HFFc6 (cell line): ENCODE measurements around the gene METTL1. TPM values are rescaled to one million over a fixed set of nuclear protein-coding genes. Genes with fewer than 3 reads are reported as not detected.

Experiments used
- DNase-seq: peaks from one replicate; pipeline ENCODE4 v3.0.0-alpha.2; 2018
- H3K27ac Mint-ChIP-seq: 2 replicates; pipeline ENCODE4 v1.8.0; 2020; ENCODE audit warnings: mild to moderate bottlenecking, mixed read lengths
- H3K27me3 Mint-ChIP-seq: 2 replicates; pipeline ENCODE4 v1.8.0; 2021; ENCODE audit warnings: mild to moderate bottlenecking, moderate library complexity, mixed read lengths; ENCODE audit not compliant: insufficient read depth
- H3K36me3 Mint-ChIP-seq: 2 replicates; pipeline ENCODE4 v1.8.0; 2021; ENCODE audit warnings: low read depth, mixed read lengths
- H3K4me1 Mint-ChIP-seq: 2 replicates; pipeline ENCODE4 v1.8.0; 2020; ENCODE audit warnings: low read depth, mixed read lengths
- H3K4me3 Mint-ChIP-seq: 2 replicates; pipeline ENCODE4 v1.8.0; 2020; ENCODE audit warnings: mild to moderate bottlenecking, moderate library complexity, mixed read lengths
- H3K9me3 Mint-ChIP-seq: 2 replicates; pipeline ENCODE4 v1.8.0; 2020; ENCODE audit warnings: mild to moderate bottlenecking, mixed read lengths
- total RNA-seq, 6 experiments: library from RNA; stranded (reverse); fragmentation: NEBNext Ultra II Directional; extraction: Animal tissue kit (Norgen Biotek cat#: 25700); gene quantifications; 2 replicates in 1 of 6; 3 replicates in 5 of 6; pipeline ENCODE4 v1.2.3, GENCODE V29; 2021
- TF ChIP-seq, protein P1 (sequence below): fragments of 200-600 bp; sonication (generic); IDR thresholded peaks from 2 replicates; pipeline ENCODE4 v1.5.0; 2021; ENCODE audit warnings: antibody characterized with exemption, mild to moderate bottlenecking

The METTL1 gene
- total RNA-seq, 6 experiments from 2014 or later, result 30.0 to 41.8 (median 36.0) TPM

- TF ChIP-seq, protein P1, sequence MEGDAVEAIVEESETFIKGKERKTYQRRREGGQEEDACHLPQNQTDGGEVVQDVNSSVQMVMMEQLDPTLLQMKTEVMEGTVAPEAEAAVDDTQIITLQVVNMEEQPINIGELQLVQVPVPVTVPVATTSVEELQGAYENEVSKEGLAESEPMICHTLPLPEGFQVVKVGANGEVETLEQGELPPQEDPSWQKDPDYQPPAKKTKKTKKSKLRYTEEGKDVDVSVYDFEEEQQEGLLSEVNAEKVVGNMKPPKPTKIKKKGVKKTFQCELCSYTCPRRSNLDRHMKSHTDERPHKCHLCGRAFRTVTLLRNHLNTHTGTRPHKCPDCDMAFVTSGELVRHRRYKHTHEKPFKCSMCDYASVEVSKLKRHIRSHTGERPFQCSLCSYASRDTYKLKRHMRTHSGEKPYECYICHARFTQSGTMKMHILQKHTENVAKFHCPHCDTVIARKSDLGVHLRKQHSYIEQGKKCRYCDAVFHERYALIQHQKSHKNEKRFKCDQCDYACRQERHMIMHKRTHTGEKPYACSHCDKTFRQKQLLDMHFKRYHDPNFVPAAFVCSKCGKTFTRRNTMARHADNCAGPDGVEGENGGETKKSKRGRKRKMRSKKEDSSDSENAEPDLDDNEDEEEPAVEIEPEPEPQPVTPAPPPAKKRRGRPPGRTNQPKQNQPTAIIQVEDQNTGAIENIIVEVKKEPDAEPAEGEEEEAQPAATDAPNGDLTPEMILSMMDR, result no peak
- peaks cover 10% of the 10 kb centered on the region for H3K36me3 Mint-ChIP-seq
- no peak overlapping the region for H3K4me3 Mint-ChIP-seq
- peaks cover 32% of the 10 kb centered on the region for H3K27me3 Mint-ChIP-seq
- no peak for DNase-seq
- peaks cover 30% of the 10 kb centered on the region for H3K4me1 Mint-ChIP-seq
- H3K9me3 Mint-ChIP-seq, result peaks cover 3% of the 10 kb centered on the region; the same call in 1 of the 2 replicates
- H3K27ac Mint-ChIP-seq, result no peak overlapping the region
Measured at GRCh38 chr12:57741413-57741789, 30.5 kb downstream of the METTL1 start.

GRCh38 chr12:57740656-57741412 is 31.1 kb downstream of the METTL1 start:
- TF ChIP-seq, protein P1, result no peak
- H3K36me3 Mint-ChIP-seq, result peaks cover 4% of the 10 kb centered on the region; the same call in 1 of the 2 replicates
- peaks cover 35% of the 10 kb centered on the region for H3K27me3 Mint-ChIP-seq
- H3K9me3 Mint-ChIP-seq, result peaks cover 3% of the 10 kb centered on the region; the same call in 1 of the 2 replicates
- H3K4me1 Mint-ChIP-seq, result peaks cover 28% of the 10 kb centered on the region
- H3K4me3 Mint-ChIP-seq, result no peak overlapping the region
- H3K27ac Mint-ChIP-seq, result no peak overlapping the region
- no peak for DNase-seq

- Mint-ChIP-seq H3K27me3 (peaks cover 35% of the 10 kb centered on the region), H3K27ac (no peak overlapping the region), H3K4me1 (peaks cover 26% of the 10 kb centered on the region), H3K4me3 (no peak overlapping the region), H3K36me3 (no peaks in the 10 kb centered on the region), H3K9me3 (peaks cover 3% of the 10 kb centered on the region; the same call in 1 of the 2 replicates)
- no peak for DNase-seq
- TF ChIP-seq, protein P1, result no peak
Measured at GRCh38 chr12:57739914-57740538, 31.9 kb downstream of the METTL1 start.

DNA sequence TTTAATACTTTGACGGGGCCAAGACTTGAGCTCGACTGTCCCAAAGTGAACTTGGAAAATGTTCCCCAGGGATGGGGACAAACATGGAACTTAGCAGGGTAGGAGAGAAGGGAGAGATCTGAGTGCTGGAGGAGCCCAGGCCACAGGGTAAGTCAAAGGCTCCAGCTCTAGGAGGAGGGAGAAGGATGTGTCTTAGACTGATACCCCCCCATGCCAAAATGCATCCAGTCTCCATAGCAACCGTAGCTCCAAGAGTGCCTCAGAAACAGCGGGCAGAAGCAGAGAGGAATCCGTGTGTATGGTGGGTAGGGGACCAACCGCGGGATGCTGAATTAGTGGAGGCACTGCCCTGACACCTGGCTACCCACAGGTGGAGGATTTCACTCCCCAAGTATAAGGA is 32.5 kb downstream of the METTL1 start:
- Mint-ChIP-seq H3K36me3 (no peaks in the 10 kb centered on the region), H3K4me3 (peak overlapping the region; percentile 13), H3K27me3 (peaks cover 34% of the 10 kb centered on the region), H3K27ac (no peak overlapping the region), H3K9me3 (no peaks in the 10 kb centered on the region), H3K4me1 (peaks cover 29% of the 10 kb centered on the region)
- TF ChIP-seq, protein P1, result no peak
- DNase-seq, result no peak

GRCh38 chr12:57738661-57739237 is 33.2 kb downstream of the METTL1 start, which contains the start of gene AGAP2:
AGAP2 (minus strand) TSS chr12:57738742; CDS start chr12:57738246, 496 bp downstream.
- Mint-ChIP-seq H3K4me3 (peak within 1 kb of the TSS; percentile 13), H3K4me1 (peaks cover 26% of the 10 kb centered on the region), H3K36me3 (no peaks in the 10 kb centered on the region), H3K27me3 (peaks cover 36% of the 10 kb centered on the region), H3K9me3 (no peaks in the 10 kb centered on the region), H3K27ac (no peak within 1 kb of the TSS)
- no peak for DNase-seq
- TF ChIP-seq, protein P1, result no peak
